SHP77 treated with DMSO at 0.1 percent for 48 hours (cell line): Measurements from ENCODE around the gene C19orf47.

Experiments used
- DNase-seq: peaks from one replicate; lab custom pipeline; 2025; lab: John Stamatoyannopoulos, UW

The C19orf47 gene

DNA sequence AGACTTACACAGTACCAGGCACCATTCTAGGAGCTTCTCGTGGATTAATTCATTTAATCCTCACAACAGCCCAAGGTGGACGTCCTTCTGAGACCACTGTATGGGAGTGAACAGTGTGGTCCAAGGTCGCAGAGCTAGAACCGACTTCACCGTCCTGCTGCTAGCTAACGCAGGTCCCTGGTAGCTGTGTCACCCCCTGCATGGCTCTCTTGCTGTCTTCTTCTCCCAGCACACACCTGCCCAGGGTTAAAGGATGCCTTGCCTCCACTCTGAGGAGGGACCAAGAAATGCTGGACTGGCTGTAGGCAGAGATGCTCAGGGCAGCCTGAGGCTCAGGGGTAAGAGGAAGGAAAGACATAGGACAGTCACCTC is 66.0 kb downstream of the C19orf47 start:
- no peak for DNase-seq

DNA sequence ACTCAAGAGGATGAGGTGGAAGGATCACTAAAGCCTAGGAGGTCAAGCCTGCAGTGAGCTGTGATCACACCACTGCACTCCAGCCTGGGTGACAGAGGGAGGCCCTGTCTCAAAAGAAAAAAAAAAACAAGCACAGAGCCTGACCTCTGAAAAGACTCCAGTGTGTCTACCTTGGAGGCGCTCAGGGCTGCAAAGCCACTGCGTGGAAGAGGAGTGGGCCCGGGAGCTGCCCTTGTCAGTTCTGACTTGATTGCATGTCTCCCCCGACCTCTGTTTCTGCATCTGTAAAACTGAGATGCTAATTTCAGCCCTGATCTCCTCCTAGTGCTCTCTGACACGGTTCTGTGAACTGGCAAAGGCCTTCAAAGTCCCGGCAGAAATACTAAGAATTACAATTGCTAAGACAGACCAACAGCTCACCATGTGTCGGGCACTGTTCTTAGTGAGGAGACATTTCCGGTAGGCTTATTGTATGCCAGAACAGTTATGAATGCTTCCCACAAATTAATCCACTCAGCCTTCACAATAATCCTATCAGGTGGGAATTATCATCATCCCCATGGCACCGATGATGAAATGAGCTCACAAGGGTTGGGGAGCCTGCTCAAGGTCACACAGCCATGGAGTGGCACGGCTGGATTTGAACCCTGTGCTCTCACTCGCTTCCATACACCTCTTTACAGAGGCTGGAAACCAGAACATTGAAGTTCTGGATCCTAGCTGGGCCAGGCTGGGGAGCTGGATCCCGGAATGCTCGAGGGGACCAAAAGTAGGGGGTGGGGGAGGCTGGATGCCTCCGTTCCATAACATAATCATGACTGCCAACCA is 66.6 kb downstream of the C19orf47 start:
- no peak for DNase-seq

DNA sequence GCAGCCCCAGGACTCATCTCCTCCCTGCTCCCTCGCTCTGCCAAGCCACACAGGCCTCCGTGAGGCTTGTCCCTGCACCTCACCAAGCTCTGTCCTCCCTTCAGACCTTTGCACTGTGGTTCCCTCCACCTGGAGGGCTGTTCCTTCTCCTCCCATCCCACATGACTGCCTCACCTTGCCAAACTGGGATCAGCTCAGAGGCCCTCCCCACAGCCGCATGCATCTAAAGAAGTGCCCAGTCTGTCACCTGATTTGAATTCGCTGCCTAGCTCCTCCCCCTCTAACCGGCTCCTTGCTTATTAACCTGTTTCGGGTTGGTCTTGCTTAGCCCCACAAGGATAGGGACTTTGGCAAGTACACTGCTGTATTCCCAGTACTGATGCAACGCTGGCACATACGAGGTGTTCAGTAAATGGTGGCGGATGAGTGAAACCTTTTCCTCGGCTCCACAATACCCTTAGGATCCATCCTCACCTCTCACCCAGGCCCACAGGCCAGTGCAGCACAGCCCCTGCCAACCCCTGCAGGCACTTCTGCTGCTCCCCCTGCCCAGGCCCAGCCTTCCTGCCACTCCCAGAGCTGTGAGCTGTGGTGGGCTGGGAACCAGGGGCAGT is 67.5 kb downstream of the C19orf47 start:
- DNase-seq: no peak

DNA sequence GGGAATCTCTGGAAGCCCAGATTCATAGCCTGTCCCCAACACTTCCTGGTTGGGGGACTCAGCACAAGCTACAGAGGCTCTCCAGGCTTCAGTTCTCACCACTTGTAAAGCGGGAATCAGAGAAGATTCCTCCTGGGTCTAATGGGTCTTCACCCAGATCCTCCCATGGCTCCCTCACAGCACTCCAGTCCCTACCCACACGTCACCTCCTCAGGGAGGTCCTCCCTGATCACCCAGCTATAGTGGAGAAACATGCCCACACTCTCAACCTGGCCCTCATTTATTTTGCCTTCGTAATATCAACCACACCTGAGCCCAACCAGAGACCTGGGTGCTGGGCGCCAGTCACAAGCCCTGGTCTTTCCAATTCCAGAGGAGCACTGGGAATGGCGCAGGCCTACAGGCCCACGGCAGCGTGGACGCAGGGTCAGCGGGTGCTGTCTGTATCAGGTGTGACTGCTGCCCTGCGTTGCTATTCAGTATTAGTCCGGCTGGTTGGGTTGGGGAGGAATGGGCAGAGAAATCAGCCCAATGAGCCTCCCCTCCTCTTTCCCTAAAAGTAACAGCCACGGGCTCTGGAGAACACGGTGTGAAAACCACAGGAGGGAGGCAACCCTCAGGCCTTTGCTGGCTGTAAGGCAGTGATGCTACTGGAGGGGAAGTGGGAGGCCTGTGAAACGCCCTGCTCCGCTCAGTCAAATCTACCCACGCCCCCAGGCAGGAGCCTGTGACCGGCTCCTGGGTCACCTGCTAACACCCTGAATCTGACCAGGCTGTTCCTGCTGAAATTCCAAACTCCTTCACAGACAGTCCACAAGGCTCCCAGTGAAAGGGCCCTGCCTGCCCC is 68.2 kb downstream of the C19orf47 start:
- DNase-seq: no peak

DNA sequence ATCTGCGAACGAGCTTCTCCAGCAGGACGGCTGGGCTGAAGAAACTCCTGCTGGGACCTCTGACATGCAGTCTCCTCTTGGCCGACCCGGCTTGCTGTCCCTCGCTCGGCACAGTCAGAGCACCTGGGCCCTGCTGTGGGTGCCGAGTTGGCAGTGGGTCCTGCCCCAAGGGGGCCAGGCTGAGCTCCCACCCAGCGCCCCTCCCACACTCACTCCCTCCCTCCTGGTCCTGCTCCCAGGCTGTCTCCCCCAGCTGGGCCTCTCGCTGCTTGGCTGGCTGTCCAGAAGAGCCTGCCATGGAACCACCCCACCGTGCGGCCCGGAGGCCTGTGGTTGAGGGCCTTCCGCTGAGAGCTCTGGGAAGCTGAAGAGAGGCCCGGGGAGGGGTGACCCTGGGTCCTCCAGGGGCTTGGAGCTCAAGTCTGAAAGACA is 69.1 kb downstream of the C19orf47 start:
- DNase-seq: no peak

DNA sequence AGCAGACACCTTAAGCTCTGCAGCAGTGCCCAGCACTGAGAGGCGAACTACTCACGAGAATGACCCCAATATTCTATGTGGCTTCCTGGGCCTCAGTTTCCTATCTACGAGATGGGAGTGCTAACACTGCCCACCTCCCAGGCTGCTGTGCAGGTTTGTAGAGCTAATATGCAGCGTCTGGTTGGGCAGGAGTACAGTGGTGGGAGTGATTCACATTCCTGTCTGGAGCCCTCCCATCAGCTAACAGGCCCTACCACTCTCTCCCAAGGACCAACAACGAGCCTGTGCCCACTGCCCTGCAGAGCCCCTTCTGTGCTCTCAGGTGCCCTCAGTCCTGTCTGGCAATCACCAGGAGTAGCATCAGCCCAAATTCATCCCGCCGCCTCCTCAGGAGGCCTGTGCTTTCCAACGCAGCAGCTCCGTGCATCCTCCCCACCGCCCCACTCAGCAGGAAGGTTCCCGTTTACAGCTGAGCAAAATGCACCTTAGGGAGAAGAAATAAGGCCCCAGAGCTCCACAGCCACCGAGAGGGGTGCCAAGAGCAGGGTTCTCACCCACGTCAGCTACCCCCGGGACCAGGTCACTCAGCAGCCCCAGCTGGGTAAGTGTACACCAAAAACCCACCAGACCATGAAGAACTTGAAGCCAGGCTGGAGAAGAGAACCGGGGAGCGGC is 69.7 kb downstream of the C19orf47 start:
- no peak for DNase-seq

DNA sequence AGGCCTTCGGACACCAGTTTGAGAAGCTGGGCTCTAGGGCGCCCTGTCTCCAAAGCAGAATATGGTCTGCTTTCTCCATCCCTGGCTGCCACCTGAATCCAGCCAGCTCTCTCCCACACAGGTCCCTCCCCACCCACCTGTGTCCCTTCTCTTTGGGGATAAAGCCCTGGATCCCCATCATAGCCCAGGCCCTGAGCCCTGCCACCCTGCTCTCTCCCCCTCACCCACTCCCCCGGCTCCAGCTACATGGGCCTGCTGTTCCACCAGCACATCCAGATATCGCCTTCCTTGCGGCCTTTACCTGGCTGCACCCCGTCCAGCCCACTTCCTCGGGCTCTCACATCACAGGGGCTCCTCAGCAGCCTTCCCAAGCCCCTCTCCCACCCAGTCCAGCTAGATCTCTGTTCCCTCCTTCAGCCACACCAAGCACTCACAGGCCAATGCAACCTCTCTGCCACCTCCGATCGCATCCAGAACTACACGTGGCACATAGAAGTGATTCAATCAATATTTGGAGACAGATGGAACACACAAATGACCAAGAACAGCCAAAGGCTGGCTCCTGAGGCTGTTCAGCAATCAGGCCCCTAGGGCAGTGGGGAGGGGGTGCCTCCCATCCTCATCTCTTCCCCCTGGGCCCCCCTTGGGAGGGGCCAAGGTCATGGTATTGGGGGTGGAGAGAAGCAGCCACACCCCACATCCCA is 70.7 kb downstream of the C19orf47 start:
- DNase-seq: no peak

DNA sequence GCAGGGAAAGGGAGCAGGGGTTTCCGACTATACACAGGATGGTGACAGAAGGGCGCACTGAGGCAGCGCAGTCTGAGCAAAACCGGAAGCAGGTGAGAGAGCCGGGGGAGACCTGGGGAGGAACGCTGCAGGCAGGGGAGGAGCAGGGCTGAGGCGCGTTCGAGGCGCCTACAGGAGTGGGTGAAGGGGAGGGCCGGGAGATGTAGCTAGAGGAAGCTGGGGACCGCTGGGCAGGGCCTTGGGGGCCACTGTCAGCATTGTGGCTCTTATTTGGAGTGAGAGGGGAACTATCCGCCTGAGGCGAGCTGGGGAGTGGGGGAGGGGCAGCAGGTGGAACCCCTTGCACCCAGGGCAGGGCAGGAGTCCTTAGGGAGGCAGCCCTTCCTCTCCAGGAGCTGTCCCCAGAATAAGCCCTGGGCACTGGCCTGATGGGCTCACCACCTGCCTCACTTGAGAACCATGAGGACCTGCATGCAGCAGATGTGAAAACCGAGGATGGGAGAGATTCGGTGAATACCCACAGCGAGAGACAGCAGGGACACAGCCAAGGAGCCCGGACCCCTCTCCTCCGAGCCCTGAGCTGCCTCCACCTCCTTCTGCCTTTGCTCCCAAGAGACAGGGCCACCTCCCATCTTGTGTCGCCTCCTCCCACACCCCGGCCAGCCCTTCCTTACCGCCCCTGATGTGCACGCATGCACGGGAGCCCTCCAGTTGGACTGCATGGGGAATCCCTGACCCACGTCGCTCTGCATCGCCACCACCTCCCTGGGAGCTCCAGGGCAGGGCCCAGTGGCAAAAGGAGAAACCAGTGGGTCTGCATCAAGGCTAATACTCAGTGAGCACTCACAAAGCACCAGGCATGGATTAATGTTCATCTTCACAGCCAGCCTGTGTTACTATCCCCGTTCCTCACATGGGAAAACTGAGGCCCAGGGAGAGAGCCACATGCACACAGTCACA is 73.3 kb downstream of the C19orf47 start:
- DNase-seq: no peak

DNA sequence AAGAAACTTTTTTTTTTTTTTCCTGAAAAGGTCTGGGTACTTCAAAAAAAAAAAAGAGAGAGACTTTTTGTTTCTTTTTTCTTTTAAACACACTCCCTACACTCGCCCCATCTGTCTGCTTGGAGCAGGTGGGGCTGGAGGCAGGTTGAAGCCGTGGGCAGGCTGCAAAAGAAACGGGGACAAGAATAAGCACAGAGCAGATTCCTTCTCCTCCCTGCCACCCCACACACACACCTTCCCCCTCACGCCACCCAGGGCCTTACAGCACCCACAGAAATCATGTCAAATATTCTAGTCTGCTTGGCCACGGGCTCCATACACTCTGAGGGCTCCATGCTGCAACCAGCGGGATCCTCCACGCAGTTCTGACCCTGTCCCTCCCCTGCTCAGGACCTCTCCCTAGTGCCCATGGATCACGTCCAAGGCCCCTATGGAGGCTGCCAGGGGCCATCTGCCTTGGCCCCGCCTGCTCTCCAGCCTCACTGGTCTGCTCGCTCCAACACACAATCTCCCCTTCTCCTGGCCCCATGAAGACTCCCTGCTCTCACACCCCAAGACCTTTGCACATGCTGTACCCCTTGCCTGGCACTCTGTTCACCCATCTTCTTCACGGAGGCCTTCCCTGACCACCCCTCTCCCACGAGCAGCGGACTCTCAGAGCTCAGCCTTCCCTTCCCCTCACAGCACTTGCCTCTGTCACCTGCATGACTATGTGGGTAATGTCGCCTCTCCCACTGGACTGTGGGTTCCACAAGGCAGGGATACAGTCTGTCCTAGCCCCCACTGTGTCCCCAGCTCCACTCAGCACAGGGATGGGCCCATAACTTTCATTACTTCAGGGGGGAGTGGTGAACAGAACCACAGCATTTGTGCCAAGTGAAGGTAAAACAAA is 74.5 kb downstream of the C19orf47 start:
- no peak for DNase-seq

DNA sequence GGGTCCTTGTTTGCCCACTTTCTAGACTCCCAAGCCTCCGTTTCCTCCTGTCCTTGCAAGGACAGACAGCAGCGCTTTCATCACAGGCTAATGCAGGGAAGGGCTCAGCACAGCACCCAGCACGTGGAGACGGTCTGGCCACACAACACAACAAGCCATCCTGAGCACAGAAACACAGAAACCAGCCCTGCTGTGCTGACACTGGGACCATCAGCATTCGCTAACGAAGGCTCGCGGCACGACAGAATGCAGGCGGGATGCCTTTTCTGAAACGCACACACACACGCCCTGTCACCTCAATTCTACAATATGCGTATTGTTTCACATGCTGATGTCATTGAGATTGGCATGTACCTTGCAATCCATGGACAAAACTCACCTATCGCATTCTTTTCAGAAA is 75.9 kb downstream of the C19orf47 start:
- no peak for DNase-seq

DNA sequence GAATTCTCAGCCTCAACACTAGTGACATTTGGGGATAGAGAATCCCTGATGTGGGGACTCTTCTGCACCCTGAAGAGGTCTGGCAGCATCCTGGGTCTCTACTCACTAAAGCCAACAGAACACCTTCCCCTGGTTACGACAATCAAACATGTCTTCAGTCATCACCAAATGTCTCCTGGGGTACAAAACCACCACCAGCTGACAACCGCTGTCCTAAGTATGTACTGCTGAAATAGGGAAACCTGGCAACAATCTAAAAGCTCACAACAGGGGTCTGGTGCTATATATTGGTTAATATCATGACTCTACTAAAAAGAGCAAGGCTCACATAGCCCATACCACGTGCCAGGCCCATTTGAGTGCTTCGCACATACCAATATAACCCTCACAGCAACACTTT is 76.5 kb downstream of the C19orf47 start:
- no peak for DNase-seq

DNA sequence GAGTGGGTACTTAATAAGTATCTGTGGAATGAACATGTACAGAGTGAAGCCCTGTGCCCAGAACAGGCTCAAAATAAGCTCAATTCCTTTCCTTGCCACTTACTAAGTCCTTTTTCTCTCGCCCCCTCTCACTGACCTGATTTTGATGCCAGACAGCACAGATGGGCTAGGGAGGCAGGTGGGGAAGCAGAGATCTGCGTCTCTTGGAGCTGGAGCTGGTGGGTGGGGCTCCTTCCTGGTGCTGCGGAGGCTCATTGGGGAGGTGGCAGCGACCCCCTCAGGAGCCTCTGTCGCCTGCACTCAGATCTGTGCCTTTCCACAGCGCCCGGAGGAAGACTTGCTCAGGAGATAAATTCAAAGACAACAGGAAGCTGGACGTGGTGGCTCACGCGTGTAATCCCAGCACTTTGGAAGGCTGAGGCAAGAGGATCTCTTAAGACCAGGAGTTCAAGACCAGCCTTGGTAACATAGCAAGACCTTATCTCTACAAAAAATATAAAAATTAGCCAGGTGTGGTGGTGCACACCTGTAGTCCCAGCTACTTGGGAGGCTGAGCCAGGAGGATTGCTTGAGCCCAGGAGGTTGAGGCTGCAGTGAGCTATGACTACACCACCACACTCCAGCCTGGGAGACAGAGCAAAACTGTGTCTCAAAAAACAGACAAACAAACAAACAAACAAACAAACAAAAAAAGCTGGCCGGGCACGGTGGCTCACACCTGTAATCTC is 77.7 kb downstream of the C19orf47 start:
- no peak for DNase-seq
